ENCODE data around the gene RIN3. TPM values are rescaled to one million over a fixed set of nuclear protein-coding genes. Genes with fewer than 3 reads are reported as not detected.
A peak's percentile ranks its signal among the peaks of the same experiment; 100 is the strongest.

RIN3 gene
- total RNA-seq, 1 experiment from 2014 or later, result 14.8 TPM

DNA sequence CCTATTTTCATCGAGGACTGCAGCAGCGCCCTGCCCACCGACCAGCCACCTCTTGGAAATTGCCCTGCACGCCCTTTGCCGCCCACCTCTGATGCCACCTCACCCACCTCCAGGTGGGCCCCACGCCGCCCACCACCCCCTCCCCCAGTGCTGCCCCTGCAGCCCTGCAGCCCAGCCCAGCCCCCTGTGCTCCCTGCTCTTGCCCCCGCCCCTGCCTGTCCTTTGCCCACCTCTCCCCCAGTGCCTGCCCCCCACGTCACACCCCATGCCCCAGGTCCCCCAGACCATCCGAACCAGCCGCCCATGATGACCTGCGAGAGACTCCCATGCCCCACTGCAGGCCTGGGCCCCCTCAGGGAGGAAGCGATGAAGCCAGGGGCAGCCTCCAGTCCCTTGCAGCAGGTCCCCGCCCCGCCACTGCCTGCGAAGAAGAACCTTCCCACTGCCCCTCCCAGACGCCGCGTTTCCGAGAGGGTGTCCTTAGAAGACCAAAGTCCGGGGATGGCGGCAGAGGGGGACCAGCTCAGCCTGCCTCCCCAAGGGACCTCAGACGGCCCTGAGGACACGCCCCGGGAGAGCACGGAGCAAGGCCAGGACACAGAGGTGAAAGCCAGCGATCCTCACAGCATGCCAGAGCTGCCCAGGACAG is 138.3 kb downstream of the RIN3 start:
- Histone ChIP-seq H3K27ac (no peak overlapping the region), H3K36me3 (ENCODE audit: low read depth) (no peaks in the 10 kb centered on the region), H3K9me2 (ENCODE audit: insufficient read depth) (no peaks in the 10 kb centered on the region), H3K9me3 (ENCODE audit: insufficient read depth, low read depth) (no peaks in the 10 kb centered on the region), H3K4me3 (no peak overlapping the region), H3K4me1 (replicated peaks; ENCODE audit: insufficient read depth) (peaks cover 43% of the 10 kb centered on the region), H4K20me1 (ENCODE audit: insufficient read depth) (no peaks in the 10 kb centered on the region), H3F3A (ENCODE audit: insufficient read depth, low read depth) (peaks cover 38% of the 10 kb centered on the region), H2AFZ (no peak overlapping the region), H3K79me2 (ENCODE audit: low read depth) (peaks cover 19% of the 10 kb centered on the region), H3K4me2 (no peak overlapping the region), H3K27me3 (ENCODE audit: insufficient read depth, low read depth) (no peaks in the 10 kb centered on the region)
- no peak for TF ChIP-seq EZH2 (IDR thresholded peaks at IDR 0.05; ENCODE audit: low read depth)
- TF ChIP-seq, protein P1, sequence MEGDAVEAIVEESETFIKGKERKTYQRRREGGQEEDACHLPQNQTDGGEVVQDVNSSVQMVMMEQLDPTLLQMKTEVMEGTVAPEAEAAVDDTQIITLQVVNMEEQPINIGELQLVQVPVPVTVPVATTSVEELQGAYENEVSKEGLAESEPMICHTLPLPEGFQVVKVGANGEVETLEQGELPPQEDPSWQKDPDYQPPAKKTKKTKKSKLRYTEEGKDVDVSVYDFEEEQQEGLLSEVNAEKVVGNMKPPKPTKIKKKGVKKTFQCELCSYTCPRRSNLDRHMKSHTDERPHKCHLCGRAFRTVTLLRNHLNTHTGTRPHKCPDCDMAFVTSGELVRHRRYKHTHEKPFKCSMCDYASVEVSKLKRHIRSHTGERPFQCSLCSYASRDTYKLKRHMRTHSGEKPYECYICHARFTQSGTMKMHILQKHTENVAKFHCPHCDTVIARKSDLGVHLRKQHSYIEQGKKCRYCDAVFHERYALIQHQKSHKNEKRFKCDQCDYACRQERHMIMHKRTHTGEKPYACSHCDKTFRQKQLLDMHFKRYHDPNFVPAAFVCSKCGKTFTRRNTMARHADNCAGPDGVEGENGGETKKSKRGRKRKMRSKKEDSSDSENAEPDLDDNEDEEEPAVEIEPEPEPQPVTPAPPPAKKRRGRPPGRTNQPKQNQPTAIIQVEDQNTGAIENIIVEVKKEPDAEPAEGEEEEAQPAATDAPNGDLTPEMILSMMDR (conservative IDR thresholded peaks at IDR 0.05), result no peak
- intact Hi-C loops (cut with micrococcal nuclease; ENCODE audit: unreplicated experiment), result no loop called here
- no peak for DNase-seq
- POLR2A ChIA-PET (ENCODE audit: unreplicated experiment), result no interaction called here
- TSS peak; percentile 57 for BruUV-seq (replicated peaks)
- CTCF ChIA-PET, result no interaction called here

DNA sequence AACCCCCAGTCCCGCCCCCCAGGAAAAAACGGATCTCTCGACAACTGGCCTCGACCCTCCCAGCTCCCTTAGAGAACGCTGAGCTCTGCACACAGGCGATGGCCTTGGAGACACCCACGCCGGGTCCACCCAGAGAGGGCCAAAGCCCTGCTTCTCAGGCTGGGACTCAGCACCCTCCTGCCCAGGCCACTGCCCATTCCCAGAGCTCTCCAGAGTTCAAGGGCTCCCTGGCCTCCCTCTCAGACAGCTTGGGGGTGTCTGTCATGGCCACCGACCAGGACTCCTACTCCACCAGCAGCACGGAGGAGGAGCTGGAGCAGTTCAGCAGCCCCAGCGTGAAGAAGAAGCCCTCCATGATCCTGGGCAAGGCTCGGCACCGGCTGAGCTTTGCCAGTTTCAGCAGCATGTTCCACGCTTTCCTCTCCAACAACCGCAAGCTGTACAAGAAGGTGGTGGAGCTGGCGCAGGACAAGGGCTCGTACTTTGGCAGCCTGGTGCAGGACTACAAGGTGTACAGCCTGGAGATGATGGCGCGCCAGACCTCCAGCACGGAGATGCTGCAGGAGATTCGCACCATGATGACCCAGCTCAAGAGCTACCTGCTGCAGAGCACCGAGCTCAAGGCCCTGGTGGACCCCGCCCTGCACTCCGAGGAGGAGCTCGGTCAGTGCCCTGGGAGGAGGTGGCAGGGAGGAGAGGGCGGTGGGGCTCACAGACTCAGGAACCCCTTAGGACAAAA is 139.0 kb downstream of the RIN3 start:
- peaks cover 31% of the 10 kb centered on the region for H3F3A ChIP-seq (ENCODE audit: insufficient read depth, low read depth)
- H4K20me1 ChIP-seq (ENCODE audit: insufficient read depth), result no peaks in the 10 kb centered on the region
- no peak overlapping the region for H3K4me2 ChIP-seq
- POLR2A ChIA-PET (ENCODE audit: unreplicated experiment), result no interaction called here
- CTCF ChIA-PET, result no interaction called here
- no peaks in the 10 kb centered on the region for H3K36me3 ChIP-seq (ENCODE audit: low read depth)
- H3K4me1 ChIP-seq (replicated peaks; ENCODE audit: insufficient read depth), result peaks cover 36% of the 10 kb centered on the region
- no peaks in the 10 kb centered on the region for H3K27me3 ChIP-seq (ENCODE audit: insufficient read depth, low read depth)
- DNase-seq, result no peak
- H3K79me2 ChIP-seq (ENCODE audit: low read depth), result peaks cover 17% of the 10 kb centered on the region
- H3K9me2 ChIP-seq (ENCODE audit: insufficient read depth), result no peaks in the 10 kb centered on the region
- H2AFZ ChIP-seq, result no peak overlapping the region
- BruUV-seq (replicated peaks), result no TSS peak
- no peak for TF ChIP-seq EZH2 (IDR thresholded peaks at IDR 0.05; ENCODE audit: low read depth)
- TF ChIP-seq, protein P1 (conservative IDR thresholded peaks at IDR 0.05), result no peak
- no peaks in the 10 kb centered on the region for H3K9me3 ChIP-seq (ENCODE audit: insufficient read depth, low read depth)
- H3K4me3 ChIP-seq, result no peak overlapping the region
- no peak overlapping the region for H3K27ac ChIP-seq
- intact Hi-C loops (cut with micrococcal nuclease; ENCODE audit: unreplicated experiment), result no loop called here

DNA sequence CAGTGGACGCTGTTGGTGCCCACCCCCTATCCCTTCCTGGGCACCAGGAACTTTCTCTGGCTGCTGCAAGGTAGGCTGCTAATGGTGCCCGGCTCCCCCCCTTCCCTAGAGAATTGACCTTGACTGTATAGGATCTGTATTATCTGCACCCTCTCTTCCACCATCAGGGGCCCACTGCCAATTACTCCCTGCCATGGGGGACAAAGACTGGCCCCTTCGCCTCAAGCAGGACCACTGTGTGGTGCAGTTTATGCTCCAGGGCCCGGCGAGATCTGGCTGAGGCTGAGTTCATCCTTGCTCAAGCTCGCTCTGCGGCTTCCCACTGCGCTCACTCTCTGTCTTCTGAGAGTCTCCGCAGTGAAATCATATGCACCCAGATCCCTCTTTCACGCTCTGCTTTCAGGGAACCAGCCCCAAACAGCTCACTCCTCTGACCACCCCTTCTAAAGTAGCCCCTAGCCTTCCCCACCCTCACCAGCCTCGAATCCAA is 139.6 kb downstream of the RIN3 start:
- no peaks in the 10 kb centered on the region for H3K27me3 ChIP-seq (ENCODE audit: insufficient read depth, low read depth)
- H3K9me3 ChIP-seq (ENCODE audit: insufficient read depth, low read depth), result no peaks in the 10 kb centered on the region
- H2AFZ ChIP-seq, result no peak overlapping the region
- ChIA-PET POLR2A (ENCODE audit: unreplicated experiment) (no interaction called here), CTCF (no interaction called here)
- peaks cover 30% of the 10 kb centered on the region for H3K4me1 ChIP-seq (replicated peaks; ENCODE audit: insufficient read depth)
- H3K79me2 ChIP-seq (ENCODE audit: low read depth), result peaks cover 10% of the 10 kb centered on the region
- H4K20me1 ChIP-seq (ENCODE audit: insufficient read depth), result no peaks in the 10 kb centered on the region
- peaks cover 25% of the 10 kb centered on the region for H3F3A ChIP-seq (ENCODE audit: insufficient read depth, low read depth)
- no peaks in the 10 kb centered on the region for H3K9me2 ChIP-seq (ENCODE audit: insufficient read depth)
- H3K4me3 ChIP-seq, result no peak overlapping the region
- DNase-seq, result no peak
- TF ChIP-seq, protein P1 (conservative IDR thresholded peaks at IDR 0.05), result no peak
- TF ChIP-seq EZH2 (IDR thresholded peaks at IDR 0.05; ENCODE audit: low read depth), result no peak
- H3K27ac ChIP-seq, result no peak overlapping the region
- intact Hi-C loops (cut with micrococcal nuclease; ENCODE audit: unreplicated experiment), result no loop called here
- H3K36me3 ChIP-seq (ENCODE audit: low read depth), result no peaks in the 10 kb centered on the region
- H3K4me2 ChIP-seq, result no peak overlapping the region
- BruUV-seq (replicated peaks), result no TSS peak
